Peyer's patch (tissue), 4 donors: ENCODE data around the gene CGB8.
A peak's percentile ranks its signal among the peaks of the same experiment; 100 is the strongest.

Experiments used
- POLR2A ChIP-seq, 2 donors: fragments of 450-650 bp; IDR thresholded peaks; one replicate each; pipeline ENCODE4 v1.5.1; 2017; ENCODE audit warnings: antibody characterized with exemption in 2 of 2, mild to moderate bottlenecking in 2 of 2, moderate library complexity in 2 of 2
- TF ChIP-seq, protein P1 (sequence below), 6 experiments: fragments of 450-650 bp in 4 of 6; fragments of 200-600 bp in 2 of 6; sonication (generic) in 1 of 6; IDR thresholded peaks; one replicate each; pipeline ENCODE4 v1.5.1; 2017 to 2019; ENCODE audit warnings: antibody characterized with exemption in 6 of 6, mild to moderate bottlenecking in 3 of 6, moderate library complexity in 1 of 6

DNA sequence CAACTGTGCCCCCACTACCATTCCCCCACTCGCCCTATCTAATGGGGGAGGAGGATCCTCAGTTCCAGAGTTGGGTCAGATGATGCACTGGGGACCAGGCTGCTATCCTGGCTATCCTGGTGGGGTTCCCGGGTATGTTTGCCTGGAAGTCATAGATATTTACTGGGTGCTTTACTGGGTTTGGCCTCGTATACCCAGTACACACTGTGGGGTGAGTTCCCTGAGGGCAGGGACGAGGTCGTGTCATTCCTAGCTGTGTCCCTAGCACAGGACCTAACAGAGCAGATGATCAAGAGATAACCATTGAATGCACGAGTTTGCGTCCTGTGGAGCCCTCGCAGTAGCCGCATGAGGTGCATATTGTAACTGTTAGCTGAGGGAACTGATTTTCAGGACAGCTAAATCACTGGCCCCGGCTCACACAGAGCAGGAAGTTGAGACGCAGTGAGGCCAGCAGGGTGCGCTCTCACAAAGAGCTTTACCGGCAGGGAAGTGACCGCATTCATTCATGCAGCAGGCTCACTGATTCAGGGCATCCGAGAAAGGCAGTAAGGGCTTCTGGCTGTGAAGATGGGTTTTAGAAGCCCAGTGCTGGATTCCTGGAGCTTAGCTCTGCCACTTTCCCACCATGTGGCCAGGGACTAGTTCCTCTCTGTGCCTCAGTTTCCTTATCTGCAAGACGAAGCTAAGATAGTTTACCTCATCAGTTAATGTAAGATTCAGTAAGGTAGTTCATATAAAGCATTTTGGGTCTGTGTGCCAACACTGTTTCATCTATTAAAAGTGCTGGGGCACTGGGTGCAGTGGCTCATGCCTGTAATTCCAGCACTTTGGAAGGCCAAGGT, 49.2 kb downstream of the CGB8 start:
- TF ChIP-seq, protein P1, sequence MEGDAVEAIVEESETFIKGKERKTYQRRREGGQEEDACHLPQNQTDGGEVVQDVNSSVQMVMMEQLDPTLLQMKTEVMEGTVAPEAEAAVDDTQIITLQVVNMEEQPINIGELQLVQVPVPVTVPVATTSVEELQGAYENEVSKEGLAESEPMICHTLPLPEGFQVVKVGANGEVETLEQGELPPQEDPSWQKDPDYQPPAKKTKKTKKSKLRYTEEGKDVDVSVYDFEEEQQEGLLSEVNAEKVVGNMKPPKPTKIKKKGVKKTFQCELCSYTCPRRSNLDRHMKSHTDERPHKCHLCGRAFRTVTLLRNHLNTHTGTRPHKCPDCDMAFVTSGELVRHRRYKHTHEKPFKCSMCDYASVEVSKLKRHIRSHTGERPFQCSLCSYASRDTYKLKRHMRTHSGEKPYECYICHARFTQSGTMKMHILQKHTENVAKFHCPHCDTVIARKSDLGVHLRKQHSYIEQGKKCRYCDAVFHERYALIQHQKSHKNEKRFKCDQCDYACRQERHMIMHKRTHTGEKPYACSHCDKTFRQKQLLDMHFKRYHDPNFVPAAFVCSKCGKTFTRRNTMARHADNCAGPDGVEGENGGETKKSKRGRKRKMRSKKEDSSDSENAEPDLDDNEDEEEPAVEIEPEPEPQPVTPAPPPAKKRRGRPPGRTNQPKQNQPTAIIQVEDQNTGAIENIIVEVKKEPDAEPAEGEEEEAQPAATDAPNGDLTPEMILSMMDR (IDR thresholded peaks at IDR 0.05) = peak; percentile 18 to 67 (median 64)
- no peak for TF ChIP-seq POLR2A (IDR thresholded peaks at IDR 0.05)
